GM10266 (cell line): ENCODE results near the gene PTPN6.

ENCODE experiments used
- DNase-seq: peaks from one replicate; pipeline ENCODE4 v3.0.0; 2012; ENCODE audit errors: extremely low spot score
- CTCF ChIP-seq: IDR thresholded peaks from 2 replicates; pipeline ENCODE4 v1.5.1; 2012; ENCODE audit warnings: mild to moderate bottlenecking, low read depth; ENCODE audit not compliant: control insufficient read depth, insufficient read depth; ENCODE audit errors: missing control alignments

Gene PTPN6

GRCh38 chr12:6912164-6912935 is 38.8 kb upstream of the PTPN6 start:
- DNase-seq = no peak
- no peak for TF ChIP-seq CTCF

- no peak for TF ChIP-seq CTCF
- peak; percentile 88 for DNase-seq
Observed at GRCh38 chr12:6914246-6914946, 36.8 kb upstream of the PTPN6 start, which contains the start of gene ENO2. ENO2 (plus strand) TSS chr12:6914580; CDS start chr12:6915833, 1,253 bp downstream.

- TF ChIP-seq CTCF = no peak
- DNase-seq = peak; percentile 78
Observed at GRCh38 chr12:6914947-6915788, 36.0 kb upstream of the PTPN6 start.

GRCh38 chr12:6915789-6916285 is 35.3 kb upstream of the PTPN6 start:
- no peak for TF ChIP-seq CTCF
- no peak for DNase-seq

GRCh38 chr12:6916426-6917200 is 34.5 kb upstream of the PTPN6 start:
- TF ChIP-seq CTCF = no peak
- no peak for DNase-seq

- no peak for TF ChIP-seq CTCF
- no peak for DNase-seq
Observed at GRCh38 chr12:6917491-6918231, 33.5 kb upstream of the PTPN6 start.
